ENCODE data around the gene PRRG1. TPM values are rescaled to one million over a fixed set of nuclear protein-coding genes. Genes with fewer than 3 reads are reported as not detected.

The PRRG1 gene
- total and polyA plus RNA-seq, 2 donors (not counting 1 experiment from before 2014, with no cell fraction given) = 10.2 to 15.5 TPM

DNA sequence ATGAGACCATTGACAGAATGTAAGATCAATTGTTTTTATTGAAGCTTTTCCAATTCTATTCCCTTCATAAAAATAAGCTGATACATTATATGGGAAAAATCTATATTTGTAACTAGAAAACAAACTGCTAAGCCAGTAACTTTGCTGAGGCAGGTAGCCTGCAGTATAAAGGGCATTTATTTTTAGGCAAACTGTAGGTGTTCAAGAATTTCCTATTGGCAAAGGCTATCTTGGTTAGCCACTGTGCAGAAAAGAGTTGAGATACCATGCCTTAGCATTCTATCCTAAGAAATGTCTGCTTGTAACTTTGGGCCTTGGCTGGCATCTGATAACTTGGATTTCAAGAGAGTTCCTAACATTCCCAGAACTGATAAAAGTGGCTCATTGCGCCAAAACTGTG, 18.5 kb upstream of the PRRG1 start:
- Histone ChIP-seq H3K27me3 (ENCODE audit: control insufficient read depth, insufficient read depth, low read length) (no peaks in the 10 kb centered on the region), H3K4me2 (ENCODE audit: extremely low read depth, insufficient read depth, low read length) (no peak overlapping the region), H2AFZ (ENCODE audit: low read length) (no peak overlapping the region), H3K79me2 (ENCODE audit: control insufficient read depth, insufficient read depth, low read length) (no peaks in the 10 kb centered on the region), H3K27ac (ENCODE audit: insufficient read depth, low read length) (no peak overlapping the region), H3K9me3 (ENCODE audit: control insufficient read depth, insufficient read depth, low read depth, low read length) (no peaks in the 10 kb centered on the region), H3K9ac (ENCODE audit: insufficient read depth, low read length) (no peak overlapping the region), H3K4me3 (replicated peaks in 1 of 4; ENCODE audit: control extremely low read depth in 1 of 4, insufficient read depth in 1 of 4, low read depth in 3 of 4, low read length in 4 of 4) (no peak overlapping the region), H3K4me1 (ENCODE audit: control insufficient read depth, extremely low read depth, insufficient read depth, low read length) (no peaks in the 10 kb centered on the region), H3K36me3 (ENCODE audit: control insufficient read depth, insufficient read depth, low read length) (no peaks in the 10 kb centered on the region), H4K20me1 (ENCODE audit: control insufficient read depth, extremely low read depth, insufficient read depth, low read length) (no peaks in the 10 kb centered on the region)
- TF ChIP-seq EZH2 (IDR thresholded peaks at IDR 0.05; ENCODE audit: low read length, missing control alignments) = no peak
- TF ChIP-seq, protein P1, sequence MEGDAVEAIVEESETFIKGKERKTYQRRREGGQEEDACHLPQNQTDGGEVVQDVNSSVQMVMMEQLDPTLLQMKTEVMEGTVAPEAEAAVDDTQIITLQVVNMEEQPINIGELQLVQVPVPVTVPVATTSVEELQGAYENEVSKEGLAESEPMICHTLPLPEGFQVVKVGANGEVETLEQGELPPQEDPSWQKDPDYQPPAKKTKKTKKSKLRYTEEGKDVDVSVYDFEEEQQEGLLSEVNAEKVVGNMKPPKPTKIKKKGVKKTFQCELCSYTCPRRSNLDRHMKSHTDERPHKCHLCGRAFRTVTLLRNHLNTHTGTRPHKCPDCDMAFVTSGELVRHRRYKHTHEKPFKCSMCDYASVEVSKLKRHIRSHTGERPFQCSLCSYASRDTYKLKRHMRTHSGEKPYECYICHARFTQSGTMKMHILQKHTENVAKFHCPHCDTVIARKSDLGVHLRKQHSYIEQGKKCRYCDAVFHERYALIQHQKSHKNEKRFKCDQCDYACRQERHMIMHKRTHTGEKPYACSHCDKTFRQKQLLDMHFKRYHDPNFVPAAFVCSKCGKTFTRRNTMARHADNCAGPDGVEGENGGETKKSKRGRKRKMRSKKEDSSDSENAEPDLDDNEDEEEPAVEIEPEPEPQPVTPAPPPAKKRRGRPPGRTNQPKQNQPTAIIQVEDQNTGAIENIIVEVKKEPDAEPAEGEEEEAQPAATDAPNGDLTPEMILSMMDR (conservative IDR thresholded peaks at IDR 0.05 in 1 of 2, IDR thresholded peaks at IDR 0.05 in 1 of 2; ENCODE audit: low read depth in 1 of 2, low read length in 2 of 2) = no peak
- DNase-seq (ENCODE audit: low read depth in 2 of 2) = no peak

DNA sequence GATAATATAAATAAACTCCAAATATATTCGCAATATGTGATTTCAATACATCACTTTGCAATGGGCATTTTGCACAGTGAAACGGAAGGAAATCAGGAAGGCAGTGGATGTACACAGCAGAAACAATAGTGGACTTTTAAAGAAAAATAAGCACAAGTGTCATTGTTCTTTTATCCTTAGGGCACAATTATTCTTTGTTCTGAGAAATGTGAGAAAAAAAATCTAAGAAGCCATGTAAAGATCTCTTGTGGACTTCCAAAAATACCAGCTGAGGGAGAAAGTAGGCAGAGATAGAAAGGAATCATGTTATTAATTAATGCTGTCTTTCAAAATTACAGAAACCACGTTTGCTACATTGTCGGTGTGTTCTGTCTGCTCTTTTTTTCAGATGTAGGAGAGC, 17.6 kb upstream of the PRRG1 start:
- Histone ChIP-seq H3K27me3 (ENCODE audit: control insufficient read depth, insufficient read depth, low read length) (no peaks in the 10 kb centered on the region), H3K27ac (ENCODE audit: insufficient read depth, low read length) (no peak overlapping the region), H3K79me2 (ENCODE audit: control insufficient read depth, insufficient read depth, low read length) (no peaks in the 10 kb centered on the region), H3K4me3 (replicated peaks in 1 of 4; ENCODE audit: control extremely low read depth in 1 of 4, insufficient read depth in 1 of 4, low read depth in 3 of 4, low read length in 4 of 4) (no peak overlapping the region), H2AFZ (ENCODE audit: low read length) (no peak overlapping the region), H3K9me3 (ENCODE audit: control insufficient read depth, insufficient read depth, low read depth, low read length) (no peaks in the 10 kb centered on the region), H3K9ac (ENCODE audit: insufficient read depth, low read length) (no peak overlapping the region), H3K4me2 (ENCODE audit: extremely low read depth, insufficient read depth, low read length) (no peak overlapping the region), H4K20me1 (ENCODE audit: control insufficient read depth, extremely low read depth, insufficient read depth, low read length) (no peaks in the 10 kb centered on the region), H3K36me3 (ENCODE audit: control insufficient read depth, insufficient read depth, low read length) (no peaks in the 10 kb centered on the region), H3K4me1 (ENCODE audit: control insufficient read depth, extremely low read depth, insufficient read depth, low read length) (no peaks in the 10 kb centered on the region)
- no peak for DNase-seq (ENCODE audit: low read depth in 2 of 2)
- TF ChIP-seq, protein P1 (conservative IDR thresholded peaks at IDR 0.05 in 1 of 2, IDR thresholded peaks at IDR 0.05 in 1 of 2; ENCODE audit: low read depth in 1 of 2, low read length in 2 of 2) = no peak
- TF ChIP-seq EZH2 (IDR thresholded peaks at IDR 0.05; ENCODE audit: low read length, missing control alignments) = no peak

DNA sequence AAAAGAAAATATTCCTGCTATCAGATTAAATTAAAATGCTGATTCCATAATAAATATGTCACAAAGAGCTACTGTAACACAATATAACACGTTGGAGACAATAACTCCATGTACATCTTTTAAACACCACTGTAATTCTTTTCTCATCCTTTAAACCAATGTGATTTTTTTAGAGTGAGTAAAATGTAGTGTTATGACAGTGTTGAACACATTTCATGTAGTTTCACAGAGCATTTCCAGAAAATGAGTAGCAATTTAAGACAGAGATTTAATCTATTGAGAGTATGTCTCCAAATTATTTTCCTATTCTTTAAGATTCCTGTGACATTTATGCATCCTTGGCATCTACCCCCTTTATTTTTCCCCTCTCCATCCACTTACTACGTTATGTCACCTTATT, 17.1 kb upstream of the PRRG1 start:
- Histone ChIP-seq H3K4me2 (ENCODE audit: extremely low read depth, insufficient read depth, low read length) (no peak overlapping the region), H3K27ac (ENCODE audit: insufficient read depth, low read length) (no peak overlapping the region), H3K27me3 (ENCODE audit: control insufficient read depth, insufficient read depth, low read length) (no peaks in the 10 kb centered on the region), H3K4me1 (ENCODE audit: control insufficient read depth, extremely low read depth, insufficient read depth, low read length) (no peaks in the 10 kb centered on the region), H3K9ac (ENCODE audit: insufficient read depth, low read length) (no peak overlapping the region), H4K20me1 (ENCODE audit: control insufficient read depth, extremely low read depth, insufficient read depth, low read length) (no peaks in the 10 kb centered on the region), H3K4me3 (replicated peaks in 1 of 4; ENCODE audit: control extremely low read depth in 1 of 4, insufficient read depth in 1 of 4, low read depth in 3 of 4, low read length in 4 of 4) (no peak overlapping the region), H3K79me2 (ENCODE audit: control insufficient read depth, insufficient read depth, low read length) (no peaks in the 10 kb centered on the region), H3K9me3 (ENCODE audit: control insufficient read depth, insufficient read depth, low read depth, low read length) (no peaks in the 10 kb centered on the region), H2AFZ (ENCODE audit: low read length) (no peak overlapping the region), H3K36me3 (ENCODE audit: control insufficient read depth, insufficient read depth, low read length) (no peaks in the 10 kb centered on the region)
- TF ChIP-seq, protein P1 (conservative IDR thresholded peaks at IDR 0.05 in 1 of 2, IDR thresholded peaks at IDR 0.05 in 1 of 2; ENCODE audit: low read depth in 1 of 2, low read length in 2 of 2) = no peak
- TF ChIP-seq EZH2 (IDR thresholded peaks at IDR 0.05; ENCODE audit: low read length, missing control alignments) = no peak
- no peak for DNase-seq (ENCODE audit: low read depth in 2 of 2)

All from fibroblast of lung (primary cell).